A549 (cell line): Measurements from ENCODE around the gene PPWD1.

ENCODE experiments used
- CTCF ChIP-seq: fragments of >200 bp; sonication (Bioruptor Twin); formaldehyde crosslinking; IDR thresholded peaks from 3 replicates; pipeline ENCODE4 v1.5.1; 2016
- EP300 ChIP-seq, 2 experiments: fragments of >200 bp; sonication (Bioruptor Twin); formaldehyde crosslinking; IDR thresholded peaks; 2 replicates in 1 of 2; 3 replicates in 1 of 2; pipeline ENCODE4 v1.6.1; 2016 to 2017
- JUN ChIP-seq, 2 experiments: fragments of >200 bp; sonication (Bioruptor Twin); formaldehyde crosslinking; IDR thresholded peaks; 2 replicates in 1 of 2; 3 replicates in 1 of 2; pipeline ENCODE4 v1.6.1; 2016 to 2017
- MAX ChIP-seq: IDR thresholded peaks from 2 replicates; pipeline ENCODE4 v1.6.1; 2012
- MYC ChIP-seq: IDR thresholded peaks from 2 replicates; pipeline ENCODE4 v1.6.1; 2012; ENCODE audit warnings: mild to moderate bottlenecking, inconsistent platforms, low read length, improper control_type of control experiment, borderline replicate concordance
- POLR2A ChIP-seq: IDR thresholded peaks from 2 replicates; pipeline ENCODE4 v1.6.1; 2012; ENCODE audit warnings: mild to moderate bottlenecking, low read length
- RFX5 ChIP-seq: fragments of 450-650 bp; IDR thresholded peaks from 2 replicates; pipeline ENCODE4 v1.7.1; 2014; ENCODE audit warnings: antibody characterized with exemption, mild to moderate bottlenecking, moderate library complexity
- SMC3 ChIP-seq: fragments of >200 bp; sonication (Bioruptor Twin); formaldehyde crosslinking; IDR thresholded peaks from 3 replicates; pipeline ENCODE4 v1.6.1; 2018; ENCODE audit warnings: inconsistent platforms
- SREBF2 ChIP-seq: fragments of 450-650 bp; IDR thresholded peaks from 2 replicates; pipeline ENCODE4 v1.6.1; 2014; ENCODE audit warnings: mild to moderate bottlenecking, moderate library complexity
- USF2 ChIP-seq: fragments of 450-650 bp; IDR thresholded peaks from 2 replicates; pipeline ENCODE4 v1.6.1; 2014; ENCODE audit warnings: antibody characterized with exemption

GRCh38 chr5:65566505-65566904 lies 3.4 kb downstream of the PPWD1 start:
- no peak for TF ChIP-seq MYC
- TF ChIP-seq CTCF: no peak
- TF ChIP-seq POLR2A: no peak
- TF ChIP-seq RFX5: no peak
- no peak for TF ChIP-seq JUN (IDR thresholded peaks at IDR 0.05)
- TF ChIP-seq SREBF2: no peak
- no peak for TF ChIP-seq EP300 (IDR thresholded peaks at IDR 0.05)
- no peak for TF ChIP-seq USF2
- no peak for TF ChIP-seq SMC3
- no peak for TF ChIP-seq MAX
